Adrenal gland (tissue), 5 donors: ENCODE results near the gene NR6A1.

Experiments
- POLR2A ChIP-seq, 2 donors: fragments of 450-650 bp; IDR thresholded peaks; one replicate each; pipeline ENCODE4 v1.6.1; 2017; ENCODE audit warnings: antibody characterized with exemption in 2 of 2, mild to moderate bottlenecking in 2 of 2, moderate library complexity in 1 of 2
- TF ChIP-seq, protein P1 (sequence below), 6 experiments: fragments of 450-650 bp in 4 of 6; fragments of 200-600 bp in 2 of 6; sonication (generic) in 1 of 6; IDR thresholded peaks; 1 replicate in 5 of 6; 2 replicates in 1 of 6; pipeline versions ENCODE4 v1.5.1 to v1.8.0; 2016 to 2021; ENCODE audit warnings: antibody characterized with exemption in 6 of 6, mild to moderate bottlenecking in 2 of 6, moderate library complexity in 1 of 6
- donor health status: DM: no; HTN: no; CAD: no.

DNA sequence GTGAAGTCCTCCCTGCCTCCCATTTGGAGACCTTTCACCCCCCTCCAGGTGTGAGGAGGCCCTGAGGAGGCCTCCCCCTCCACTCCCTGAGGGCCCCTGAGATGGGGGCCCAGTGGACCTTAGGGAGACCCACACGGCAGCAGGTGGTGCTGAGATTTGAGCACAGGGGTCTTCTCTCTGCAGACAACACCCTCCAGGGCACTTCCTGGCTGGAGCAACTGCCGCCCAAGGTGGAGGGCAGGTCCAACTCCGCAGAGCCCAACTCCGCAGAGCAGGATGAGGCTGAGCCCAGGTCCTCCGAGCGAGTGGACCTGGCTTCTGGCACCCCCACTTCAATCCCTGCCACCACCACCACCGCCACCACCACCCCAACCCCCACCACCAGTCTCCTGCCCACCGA lies 32.8 kb upstream of the NR6A1 start:
- TF ChIP-seq, protein P1, sequence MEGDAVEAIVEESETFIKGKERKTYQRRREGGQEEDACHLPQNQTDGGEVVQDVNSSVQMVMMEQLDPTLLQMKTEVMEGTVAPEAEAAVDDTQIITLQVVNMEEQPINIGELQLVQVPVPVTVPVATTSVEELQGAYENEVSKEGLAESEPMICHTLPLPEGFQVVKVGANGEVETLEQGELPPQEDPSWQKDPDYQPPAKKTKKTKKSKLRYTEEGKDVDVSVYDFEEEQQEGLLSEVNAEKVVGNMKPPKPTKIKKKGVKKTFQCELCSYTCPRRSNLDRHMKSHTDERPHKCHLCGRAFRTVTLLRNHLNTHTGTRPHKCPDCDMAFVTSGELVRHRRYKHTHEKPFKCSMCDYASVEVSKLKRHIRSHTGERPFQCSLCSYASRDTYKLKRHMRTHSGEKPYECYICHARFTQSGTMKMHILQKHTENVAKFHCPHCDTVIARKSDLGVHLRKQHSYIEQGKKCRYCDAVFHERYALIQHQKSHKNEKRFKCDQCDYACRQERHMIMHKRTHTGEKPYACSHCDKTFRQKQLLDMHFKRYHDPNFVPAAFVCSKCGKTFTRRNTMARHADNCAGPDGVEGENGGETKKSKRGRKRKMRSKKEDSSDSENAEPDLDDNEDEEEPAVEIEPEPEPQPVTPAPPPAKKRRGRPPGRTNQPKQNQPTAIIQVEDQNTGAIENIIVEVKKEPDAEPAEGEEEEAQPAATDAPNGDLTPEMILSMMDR (IDR thresholded peaks at IDR 0.05): no peak
- no peak for TF ChIP-seq POLR2A (IDR thresholded peaks at IDR 0.05)
